SIG-M5 treated with dmso at 0.1 percent for 504 hours (cell line): ENCODE data around the gene PLCL1.
"Not testable (repeated sequence)": the region's sequence is repeated elsewhere in the genome, so short reads cannot be mapped to it uniquely, and the experiment has no call there.

Source experiments
- DNase-seq: peaks from one replicate; lab custom pipeline; 2025; ENCODE audit not compliant: unreplicated experiment; lab: John Stamatoyannopoulos, UW

PLCL1 gene

GRCh38 chr2:197809064-197809463 lies 4.7 kb downstream of the PLCL1 start:
- DNase-seq = no peak

GRCh38 chr2:197810016-197810415 lies 5.6 kb downstream of the PLCL1 start:
- DNase-seq = no peak

- DNase-seq = no peak
Observed at GRCh38 chr2:197810491-197810890, 6.1 kb downstream of the PLCL1 start.

GRCh38 chr2:197813093-197813787 lies 8.8 kb downstream of the PLCL1 start:
- DNase-seq = peak; percentile 51

GRCh38 chr2:197814526-197814925 lies 10.1 kb downstream of the PLCL1 start:
- no peak for DNase-seq

GRCh38 chr2:197821550-197822289 lies 17.3 kb downstream of the PLCL1 start:
- peak; percentile 23 for DNase-seq

- no peak for DNase-seq
Observed at GRCh38 chr2:197822333-197822732, 17.9 kb downstream of the PLCL1 start.

GRCh38 chr2:197827618-197828017 lies 23.2 kb downstream of the PLCL1 start:
- DNase-seq = no peak

- DNase-seq = no peak
Observed at GRCh38 chr2:197828464-197829135, 24.2 kb downstream of the PLCL1 start.

- not testable (repeated sequence) for DNase-seq
Observed at GRCh38 chr2:197834771-197835170, 30.4 kb downstream of the PLCL1 start.

GRCh38 chr2:197835293-197835692 lies 30.9 kb downstream of the PLCL1 start:
- no peak for DNase-seq

GRCh38 chr2:197838036-197838435 lies 33.6 kb downstream of the PLCL1 start:
- DNase-seq = peak; percentile 17

GRCh38 chr2:197838579-197838978 lies 34.2 kb downstream of the PLCL1 start:
- no peak for DNase-seq

GRCh38 chr2:197839327-197839726 lies 34.9 kb downstream of the PLCL1 start:
- no peak for DNase-seq

GRCh38 chr2:197839856-197840255 lies 35.5 kb downstream of the PLCL1 start:
- no peak for DNase-seq

- no peak for DNase-seq
Observed at GRCh38 chr2:197846128-197846527, 41.7 kb downstream of the PLCL1 start.

- DNase-seq = no peak
Observed at GRCh38 chr2:197846777-197847176, 42.4 kb downstream of the PLCL1 start.

GRCh38 chr2:197847651-197848401 lies 43.4 kb downstream of the PLCL1 start:
- DNase-seq = no peak

- DNase-seq = no peak
Observed at GRCh38 chr2:197848602-197849001, 44.2 kb downstream of the PLCL1 start.

GRCh38 chr2:197850882-197851450 lies 46.6 kb downstream of the PLCL1 start:
- DNase-seq = no peak

- no peak for DNase-seq
Observed at GRCh38 chr2:197851451-197851850, 47.1 kb downstream of the PLCL1 start.
